ENCODE data around the gene TSHR.

Gene TSHR

DNA sequence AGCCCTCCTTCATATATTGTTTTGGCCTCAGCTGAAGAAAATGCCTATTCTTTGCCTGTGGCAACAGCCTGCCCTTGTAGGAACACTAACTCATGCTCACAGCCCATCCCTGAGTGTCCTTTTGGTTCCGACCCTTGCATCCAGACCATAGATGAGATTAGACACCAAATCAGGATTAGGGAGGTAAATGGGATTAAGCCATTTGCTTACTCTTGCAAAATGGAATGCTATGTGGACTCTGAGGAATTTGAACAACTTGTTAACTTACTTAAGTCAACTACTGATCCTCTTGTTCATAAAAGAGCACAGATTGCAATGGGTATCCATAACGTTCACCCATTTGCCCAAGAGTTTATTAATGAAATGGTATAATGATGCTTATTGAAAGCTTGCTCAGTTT is 27.3 kb downstream of the TSHR start:
- no peak for TF ChIP-seq TAF1 (IDR thresholded peaks at IDR 0.05; ENCODE audit: borderline replicate concordance, insufficient read depth, low read length)
- TF ChIP-seq, protein P1, sequence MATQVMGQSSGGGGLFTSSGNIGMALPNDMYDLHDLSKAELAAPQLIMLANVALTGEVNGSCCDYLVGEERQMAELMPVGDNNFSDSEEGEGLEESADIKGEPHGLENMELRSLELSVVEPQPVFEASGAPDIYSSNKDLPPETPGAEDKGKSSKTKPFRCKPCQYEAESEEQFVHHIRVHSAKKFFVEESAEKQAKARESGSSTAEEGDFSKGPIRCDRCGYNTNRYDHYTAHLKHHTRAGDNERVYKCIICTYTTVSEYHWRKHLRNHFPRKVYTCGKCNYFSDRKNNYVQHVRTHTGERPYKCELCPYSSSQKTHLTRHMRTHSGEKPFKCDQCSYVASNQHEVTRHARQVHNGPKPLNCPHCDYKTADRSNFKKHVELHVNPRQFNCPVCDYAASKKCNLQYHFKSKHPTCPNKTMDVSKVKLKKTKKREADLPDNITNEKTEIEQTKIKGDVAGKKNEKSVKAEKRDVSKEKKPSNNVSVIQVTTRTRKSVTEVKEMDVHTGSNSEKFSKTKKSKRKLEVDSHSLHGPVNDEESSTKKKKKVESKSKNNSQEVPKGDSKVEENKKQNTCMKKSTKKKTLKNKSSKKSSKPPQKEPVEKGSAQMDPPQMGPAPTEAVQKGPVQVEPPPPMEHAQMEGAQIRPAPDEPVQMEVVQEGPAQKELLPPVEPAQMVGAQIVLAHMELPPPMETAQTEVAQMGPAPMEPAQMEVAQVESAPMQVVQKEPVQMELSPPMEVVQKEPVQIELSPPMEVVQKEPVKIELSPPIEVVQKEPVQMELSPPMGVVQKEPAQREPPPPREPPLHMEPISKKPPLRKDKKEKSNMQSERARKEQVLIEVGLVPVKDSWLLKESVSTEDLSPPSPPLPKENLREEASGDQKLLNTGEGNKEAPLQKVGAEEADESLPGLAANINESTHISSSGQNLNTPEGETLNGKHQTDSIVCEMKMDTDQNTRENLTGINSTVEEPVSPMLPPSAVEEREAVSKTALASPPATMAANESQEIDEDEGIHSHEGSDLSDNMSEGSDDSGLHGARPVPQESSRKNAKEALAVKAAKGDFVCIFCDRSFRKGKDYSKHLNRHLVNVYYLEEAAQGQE (IDR thresholded peaks at IDR 0.05; ENCODE audit: insufficient read depth in 1 of 2, low read depth in 2 of 2, low read length in 2 of 2), result no peak
- no peak for TF ChIP-seq FOXP2 (optimal IDR thresholded peaks at IDR 0.05; ENCODE audit: borderline replicate concordance, extremely low read depth, extremely low read length, insufficient read depth)

DNA sequence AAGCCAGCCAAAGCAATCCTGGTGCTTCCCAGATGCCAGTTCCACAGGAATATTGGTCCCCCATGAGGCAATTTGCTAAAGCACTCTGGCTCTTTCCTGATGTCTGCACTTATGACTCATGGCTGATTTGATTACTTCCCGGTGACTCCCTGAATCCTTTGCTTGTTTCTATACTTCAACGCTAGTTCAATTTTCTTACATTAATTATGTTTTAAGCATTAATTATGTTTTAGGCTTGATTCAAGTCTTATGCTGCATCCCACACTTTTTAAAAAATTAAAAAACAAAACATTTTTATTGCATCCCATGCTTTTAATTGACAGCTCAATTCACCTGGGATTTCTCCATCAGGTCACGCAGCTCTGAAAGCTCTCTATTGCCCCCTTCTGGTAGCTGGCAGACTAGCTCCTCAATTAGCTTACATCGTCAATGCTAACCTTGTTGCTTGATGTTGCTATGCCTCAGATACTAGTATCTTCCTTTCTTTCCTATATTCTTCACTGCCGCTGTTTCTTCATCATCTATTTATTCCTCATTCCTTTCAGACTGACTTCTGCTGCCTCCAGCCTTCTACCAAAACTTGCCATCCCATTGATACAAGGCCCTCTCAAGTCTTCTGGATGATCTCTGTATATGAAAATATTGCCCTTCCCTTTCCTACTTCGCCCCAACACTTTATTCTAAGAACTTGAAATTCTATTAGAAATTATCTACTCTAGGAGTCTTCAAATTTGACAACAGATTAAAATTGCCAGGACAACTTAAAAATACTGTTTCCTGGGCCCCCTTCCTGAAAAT is 32.0 kb downstream of the TSHR start:
- TF ChIP-seq TAF1 (IDR thresholded peaks at IDR 0.05; ENCODE audit: borderline replicate concordance, insufficient read depth, low read length) (no peak), FOXP2 (optimal IDR thresholded peaks at IDR 0.05; ENCODE audit: borderline replicate concordance, extremely low read depth, extremely low read length, insufficient read depth) (no peak), POLR2AphosphoS5 (IDR thresholded peaks at IDR 0.05; ENCODE audit: low read depth, low read length) (no peak), SIN3A (IDR thresholded peaks at IDR 0.05; ENCODE audit: borderline replicate concordance, insufficient read depth, low read length) (no peak)
- TF ChIP-seq, protein P1 (IDR thresholded peaks at IDR 0.05; ENCODE audit: insufficient read depth in 1 of 2, low read depth in 2 of 2, low read length in 2 of 2), result no peak

DNA sequence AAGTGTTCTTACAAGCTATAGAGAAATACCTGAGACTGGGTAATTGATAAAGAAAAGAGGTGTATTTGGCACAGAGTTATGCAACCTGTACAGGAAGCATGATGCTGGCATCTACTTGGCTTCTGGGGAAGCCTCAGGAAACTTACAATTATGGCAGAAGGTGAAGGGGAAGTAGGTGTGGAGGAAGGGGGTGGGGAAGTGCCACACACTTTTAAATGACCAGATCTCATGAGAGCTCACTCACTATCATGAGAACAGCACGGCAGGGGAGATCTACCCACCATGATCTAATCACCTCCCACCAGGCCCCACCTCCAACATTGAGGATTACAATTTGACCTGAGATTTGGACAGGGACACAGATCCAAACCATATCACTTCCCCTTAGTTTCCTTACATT is 32.8 kb downstream of the TSHR start:
- TF ChIP-seq POLR2AphosphoS5 (IDR thresholded peaks at IDR 0.05; ENCODE audit: low read depth, low read length), result no peak
- TF ChIP-seq, protein P1 (IDR thresholded peaks at IDR 0.05; ENCODE audit: insufficient read depth in 1 of 2, low read depth in 2 of 2, low read length in 2 of 2), result no peak
- TF ChIP-seq TAF1 (IDR thresholded peaks at IDR 0.05; ENCODE audit: borderline replicate concordance, insufficient read depth, low read length), result no peak
- TF ChIP-seq SIN3A (IDR thresholded peaks at IDR 0.05; ENCODE audit: borderline replicate concordance, insufficient read depth, low read length), result no peak
- no peak for TF ChIP-seq FOXP2 (optimal IDR thresholded peaks at IDR 0.05; ENCODE audit: borderline replicate concordance, extremely low read depth, extremely low read length, insufficient read depth)

DNA sequence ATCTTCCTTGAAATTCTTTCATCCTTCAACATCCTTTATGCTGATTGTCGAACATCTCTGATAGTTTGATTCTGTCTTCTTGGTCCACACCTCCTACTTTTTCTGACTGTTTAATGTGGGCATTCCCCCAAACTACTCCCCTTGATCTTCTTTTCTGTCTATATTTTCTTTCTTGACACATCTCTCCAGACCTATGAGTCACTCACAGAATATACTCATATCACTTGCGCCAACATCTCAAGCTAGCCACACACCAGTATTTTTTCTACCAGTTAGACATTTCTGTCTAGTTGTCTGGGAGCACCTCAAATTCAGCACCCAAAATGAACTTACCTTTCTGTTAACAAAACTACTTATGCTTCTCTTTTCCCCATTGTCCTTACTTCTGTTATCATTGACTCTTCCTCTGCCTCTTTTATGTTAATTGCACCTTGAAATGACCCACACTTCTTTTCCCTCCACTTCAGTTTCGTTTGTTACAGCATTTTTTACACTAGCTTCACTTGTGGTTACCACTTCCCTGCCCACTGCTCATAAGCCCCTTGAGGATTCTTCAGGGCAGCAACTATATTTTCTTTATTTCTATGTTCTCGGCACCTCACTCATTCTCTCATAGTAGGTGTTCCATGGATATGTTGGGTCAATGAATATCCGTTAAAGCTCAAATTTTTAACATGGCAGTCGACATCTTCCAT is 33.5 kb downstream of the TSHR start:
- TF ChIP-seq FOXP2 (optimal IDR thresholded peaks at IDR 0.05; ENCODE audit: borderline replicate concordance, extremely low read depth, extremely low read length, insufficient read depth) (no peak), TAF1 (IDR thresholded peaks at IDR 0.05; ENCODE audit: borderline replicate concordance, insufficient read depth, low read length) (no peak), POLR2AphosphoS5 (IDR thresholded peaks at IDR 0.05; ENCODE audit: low read depth, low read length) (no peak), SIN3A (IDR thresholded peaks at IDR 0.05; ENCODE audit: borderline replicate concordance, insufficient read depth, low read length) (no peak)
- TF ChIP-seq, protein P1 (IDR thresholded peaks at IDR 0.05; ENCODE audit: insufficient read depth in 1 of 2, low read depth in 2 of 2, low read length in 2 of 2), result no peak
